GM18526 (cell line): ENCODE data around the gene PRPF40B.

Experiments
- POLR2A ChIP-seq: IDR thresholded peaks from 3 replicates; pipeline ENCODE4 v1.6.1; 2011; ENCODE audit not compliant: insufficient read length; ENCODE audit errors: extremely low read depth

PRPF40B gene

GRCh38 chr12:49623142-49623904 lies at the start of gene PRPF40B:
Gene PRPF40B (plus strand): TSS chr12:49623561. CDS start chr12:49623591, 30 bp downstream.
- peak; percentile 86 for TF ChIP-seq POLR2A

- no peak for TF ChIP-seq POLR2A
Observed at GRCh38 chr12:49577589-49578315, 45.6 kb upstream of the PRPF40B start.

- TF ChIP-seq POLR2A = no peak
Observed at GRCh38 chr12:49578471-49579112, 44.8 kb upstream of the PRPF40B start.

GRCh38 chr12:49580572-49581535 lies 42.5 kb upstream of the PRPF40B start:
- no peak for TF ChIP-seq POLR2A

GRCh38 chr12:49582201-49582600 lies 41.2 kb upstream of the PRPF40B start:
- no peak for TF ChIP-seq POLR2A

- no peak for TF ChIP-seq POLR2A
Observed at GRCh38 chr12:49582850-49583249, 40.5 kb upstream of the PRPF40B start.

- TF ChIP-seq POLR2A = no peak
Observed at GRCh38 chr12:49583366-49584094, 39.8 kb upstream of the PRPF40B start.

GRCh38 chr12:49584591-49584990 lies 38.8 kb upstream of the PRPF40B start:
- no peak for TF ChIP-seq POLR2A

GRCh38 chr12:49585477-49586459 lies 37.6 kb upstream of the PRPF40B start:
- no peak for TF ChIP-seq POLR2A

- TF ChIP-seq POLR2A = no peak
Observed at GRCh38 chr12:49587174-49587908, 36.0 kb upstream of the PRPF40B start.

GRCh38 chr12:49588281-49588680 lies 35.1 kb upstream of the PRPF40B start:
- no peak for TF ChIP-seq POLR2A

GRCh38 chr12:49588721-49589516 lies 34.4 kb upstream of the PRPF40B start:
- TF ChIP-seq POLR2A = no peak

GRCh38 chr12:49598527-49598926 lies 24.8 kb upstream of the PRPF40B start:
- TF ChIP-seq POLR2A = no peak
